Measurements from ENCODE around the gene BRSK2.

GRCh38 chr11:1387961-1388762 is 1.6 kb upstream of the BRSK2 start:
- no peak for TF ChIP-seq POLR2AphosphoS5 (IDR thresholded peaks at IDR 0.05)
- TF ChIP-seq, protein P1, sequence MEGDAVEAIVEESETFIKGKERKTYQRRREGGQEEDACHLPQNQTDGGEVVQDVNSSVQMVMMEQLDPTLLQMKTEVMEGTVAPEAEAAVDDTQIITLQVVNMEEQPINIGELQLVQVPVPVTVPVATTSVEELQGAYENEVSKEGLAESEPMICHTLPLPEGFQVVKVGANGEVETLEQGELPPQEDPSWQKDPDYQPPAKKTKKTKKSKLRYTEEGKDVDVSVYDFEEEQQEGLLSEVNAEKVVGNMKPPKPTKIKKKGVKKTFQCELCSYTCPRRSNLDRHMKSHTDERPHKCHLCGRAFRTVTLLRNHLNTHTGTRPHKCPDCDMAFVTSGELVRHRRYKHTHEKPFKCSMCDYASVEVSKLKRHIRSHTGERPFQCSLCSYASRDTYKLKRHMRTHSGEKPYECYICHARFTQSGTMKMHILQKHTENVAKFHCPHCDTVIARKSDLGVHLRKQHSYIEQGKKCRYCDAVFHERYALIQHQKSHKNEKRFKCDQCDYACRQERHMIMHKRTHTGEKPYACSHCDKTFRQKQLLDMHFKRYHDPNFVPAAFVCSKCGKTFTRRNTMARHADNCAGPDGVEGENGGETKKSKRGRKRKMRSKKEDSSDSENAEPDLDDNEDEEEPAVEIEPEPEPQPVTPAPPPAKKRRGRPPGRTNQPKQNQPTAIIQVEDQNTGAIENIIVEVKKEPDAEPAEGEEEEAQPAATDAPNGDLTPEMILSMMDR (IDR thresholded peaks at IDR 0.05): no peak
